HG03342 (cell line): ENCODE results near the gene TUBGCP2.

Source experiments
- ATAC-seq: cut with Tn5 transposase; IDR thresholded peaks from one replicate; pipeline ENCODE4 v1.9.1; 2021; ENCODE audit warnings: mild to moderate bottlenecking, moderate library complexity; ENCODE audit not compliant: unreplicated experiment

TUBGCP2 gene

GRCh38 chr10:133344236-133344635, 35.6 kb upstream of the TUBGCP2 start:
- no peak for ATAC-seq

GRCh38 chr10:133343558-133343957, 34.9 kb upstream of the TUBGCP2 start:
- no peak for ATAC-seq

GRCh38 chr10:133342942-133343341, 34.3 kb upstream of the TUBGCP2 start:
- no peak for ATAC-seq

- ATAC-seq, result no peak
These were observed 33.3 kb upstream of the TUBGCP2 start for GRCh38 chr10:133341983-133342382.

GRCh38 chr10:133339708-133340380, 31.2 kb upstream of the TUBGCP2 start:
- no peak for ATAC-seq

GRCh38 chr10:133338080-133339071, 29.7 kb upstream of the TUBGCP2 start:
- no peak for ATAC-seq

- ATAC-seq, result no peak
These were observed 28.7 kb upstream of the TUBGCP2 start for GRCh38 chr10:133337370-133337725.

GRCh38 chr10:133336577-133337369, 28.1 kb upstream of the TUBGCP2 start, which contains the start of gene CALY:
Gene CALY, minus strand, starts transcription at chr10:133336896. Its CDS starts 7,907 bp downstream, at chr10:133328989.
- no peak for ATAC-seq

GRCh38 chr10:133336118-133336576, 27.5 kb upstream of the TUBGCP2 start:
- ATAC-seq, result no peak

GRCh38 chr10:133335246-133336117, 26.8 kb upstream of the TUBGCP2 start:
- ATAC-seq, result no peak

- ATAC-seq, result no peak
These were observed 26.0 kb upstream of the TUBGCP2 start for GRCh38 chr10:133334503-133335245.

- no peak for ATAC-seq
These were observed 24.4 kb upstream of the TUBGCP2 start for GRCh38 chr10:133332936-133333699.

GRCh38 chr10:133329491-133330202, 21.0 kb upstream of the TUBGCP2 start:
- ATAC-seq, result peak; percentile 80

- ATAC-seq, result no peak
These were observed 20.0 kb upstream of the TUBGCP2 start for GRCh38 chr10:133328358-133329343.

- ATAC-seq, result no peak
These were observed 19.1 kb upstream of the TUBGCP2 start for GRCh38 chr10:133327651-133328357.
